HG03354 (cell line): ENCODE data around the gene CAMKMT.

Experiments
- ATAC-seq: cut with Tn5 transposase; IDR thresholded peaks from one replicate; pipeline ENCODE4 v1.9.1; 2021; ENCODE audit warnings: mild to moderate bottlenecking; ENCODE audit not compliant: unreplicated experiment, poor library complexity, severe bottlenecking

CAMKMT gene

GRCh38 chr2:44671916-44672315, 310.2 kb downstream of the CAMKMT start:
- ATAC-seq: no peak

- ATAC-seq: no peak
Measured at GRCh38 chr2:44672431-44672830, 310.7 kb downstream of the CAMKMT start.

GRCh38 chr2:44674473-44675284, 312.9 kb downstream of the CAMKMT start:
- ATAC-seq: no peak

GRCh38 chr2:44676379-44676778, 314.6 kb downstream of the CAMKMT start:
- ATAC-seq: no peak

GRCh38 chr2:44679584-44679983, 317.8 kb downstream of the CAMKMT start:
- ATAC-seq: no peak

GRCh38 chr2:44679990-44680389, 318.2 kb downstream of the CAMKMT start:
- no peak for ATAC-seq

GRCh38 chr2:44680424-44680971, 318.8 kb downstream of the CAMKMT start:
- ATAC-seq: no peak

- no peak for ATAC-seq
Measured at GRCh38 chr2:44680983-44681531, 319.3 kb downstream of the CAMKMT start.

- no peak for ATAC-seq
Measured at GRCh38 chr2:44682459-44682858, 320.7 kb downstream of the CAMKMT start.

- ATAC-seq: no peak
Measured at GRCh38 chr2:44684559-44684958, 322.8 kb downstream of the CAMKMT start.

GRCh38 chr2:44686561-44686960, 324.8 kb downstream of the CAMKMT start:
- no peak for ATAC-seq

GRCh38 chr2:44687686-44688455, 326.1 kb downstream of the CAMKMT start:
- ATAC-seq: no peak

- ATAC-seq: no peak
Measured at GRCh38 chr2:44688456-44689124, 326.8 kb downstream of the CAMKMT start.

GRCh38 chr2:44689516-44689915, 327.8 kb downstream of the CAMKMT start:
- ATAC-seq: no peak

GRCh38 chr2:44691174-44691785, 329.5 kb downstream of the CAMKMT start:
- ATAC-seq: no peak

GRCh38 chr2:44692821-44693220, 331.1 kb downstream of the CAMKMT start:
- ATAC-seq: no peak

GRCh38 chr2:44700824-44701223, 339.1 kb downstream of the CAMKMT start:
- no peak for ATAC-seq

- ATAC-seq: no peak
Measured at GRCh38 chr2:44705356-44705755, 343.6 kb downstream of the CAMKMT start.

GRCh38 chr2:44705876-44706480, 344.2 kb downstream of the CAMKMT start:
- ATAC-seq: no peak
